HepG2 (cell line): ENCODE measurements around the gene ABCB9. TPM values are rescaled to one million over a fixed set of nuclear protein-coding genes. Genes with fewer than 3 reads are reported as not detected.
A peak's percentile ranks its signal among the peaks of the same experiment; 100 is the strongest.

Experiments used
- DPF2 ChIP-seq: sonication (generic); formaldehyde crosslinking; IDR thresholded peaks from 2 replicates; pipeline ENCODE4 v1.4.0; 2020; ENCODE audit warnings: mild to moderate bottlenecking, low read depth, missing genetic modification reagents, borderline replicate concordance
- ELF3 ChIP-seq: IDR thresholded peaks from 2 replicates; pipeline ENCODE4 v1.6.1; 2016; ENCODE audit warnings: missing genetic modification reagents, missing compliant biosample characterization
- FOXA3 ChIP-seq: IDR thresholded peaks from 2 replicates; pipeline ENCODE4 v1.6.1; 2016; ENCODE audit warnings: missing genetic modification reagents, missing compliant biosample characterization
- GABPB1 ChIP-seq: IDR thresholded peaks from 2 replicates; pipeline ENCODE4 v1.6.1; 2016; ENCODE audit warnings: mild to moderate bottlenecking, missing genetic modification reagents, moderate library complexity, missing compliant biosample characterization
- MTF2 ChIP-seq: sonication (generic); formaldehyde crosslinking; IDR thresholded peaks from 2 replicates; pipeline ENCODE4 v1.5.0; 2020; ENCODE audit warnings: missing genetic modification reagents, borderline replicate concordance
- MYC ChIP-seq: sonication (generic); formaldehyde crosslinking; IDR thresholded peaks from 2 replicates; pipeline ENCODE4 v1.9.0; 2021; ENCODE audit warnings: missing genetic modification reagents, borderline replicate concordance
- NR2C2 ChIP-seq: sonication (generic); formaldehyde crosslinking; IDR thresholded peaks from 2 replicates; pipeline ENCODE4 v1.4.0; 2020; ENCODE audit warnings: missing genetic modification reagents, mild to moderate bottlenecking, moderate library complexity, borderline replicate concordance
- POGZ ChIP-seq: sonication (generic); formaldehyde crosslinking; IDR thresholded peaks from 2 replicates; pipeline ENCODE4 v1.4.0; 2020; ENCODE audit warnings: mild to moderate bottlenecking, missing genetic modification reagents
- SAP130 ChIP-seq: IDR thresholded peaks from 2 replicates; pipeline ENCODE4 v1.6.1; 2016; ENCODE audit warnings: low read depth
- SNAI1 ChIP-seq: sonication (generic); formaldehyde crosslinking; IDR thresholded peaks from 2 replicates; pipeline ENCODE4 v1.5.0; 2020; ENCODE audit warnings: mild to moderate bottlenecking, missing genetic modification reagents, borderline replicate concordance
- ZNF143 ChIP-seq: sonication (generic); formaldehyde crosslinking; IDR thresholded peaks from 2 replicates; pipeline ENCODE4 v1.4.0; 2020; ENCODE audit warnings: missing genetic modification reagents
- ZNF274 ChIP-seq: sonication (generic); formaldehyde crosslinking; IDR thresholded peaks from 2 replicates; pipeline ENCODE4 v1.5.1; 2020; ENCODE audit warnings: mild to moderate bottlenecking, missing genetic modification reagents
- ZNF558 ChIP-seq: sonication (generic); formaldehyde crosslinking; IDR thresholded peaks from 2 replicates; pipeline ENCODE4 v1.9.0; 2022; ENCODE audit warnings: mild to moderate bottlenecking, missing genetic modification reagents, borderline replicate concordance
- ZNF724P ChIP-seq: sonication (generic); formaldehyde crosslinking; IDR thresholded peaks from 2 replicates; pipeline ENCODE4 v1.8.0; 2022; ENCODE audit warnings: missing genetic modification reagents, borderline replicate concordance
- ZSCAN25 ChIP-seq: sonication (generic); formaldehyde crosslinking; IDR thresholded peaks from 2 replicates; pipeline ENCODE4 v1.8.0; 2022; ENCODE audit warnings: mild to moderate bottlenecking, missing genetic modification reagents
- polyA plus RNA-seq, 8 experiments: library from polyadenylated mRNA; depleted of rRNA in 3 of 8; stranded (reverse) in 7 of 8; unstranded in 1 of 8; fragments of >200 nt; fragmentation: Illumina TruSeq in 4 of 8; extraction: Trizol in 4 of 8; gene quantifications; 2 replicates each; pipeline versions ENCODE4 v1.2.1 to v1.2.3, GENCODE V29; 2011 to 2016; ENCODE audit warnings: low read depth in 4 of 8, missing spikeins in 1 of 8, mixed read lengths in 1 of 8; ENCODE audit not compliant: insufficient read depth in 1 of 8
- total RNA-seq, 5 experiments: library from RNA; depleted of rRNA; stranded (reverse); fragments of >200 nt; fragmentation: Illumina TruSeq; extraction: Trizol; gene quantifications; 2 replicates each; pipeline ENCODE4 v1.2.3, GENCODE V29; 2016; ENCODE audit warnings: low read depth in 1 of 5
- TF ChIP-seq, protein P1 (sequence below): IDR thresholded peaks from 2 replicates; pipeline ENCODE4 v1.6.1; 2016; ENCODE audit warnings: mild to moderate bottlenecking
- TF ChIP-seq, protein P2 (sequence below): sonication (generic); formaldehyde crosslinking; IDR thresholded peaks from 2 replicates; pipeline ENCODE4 v1.4.0; 2020; ENCODE audit warnings: missing genetic modification reagents
- TF ChIP-seq, protein P3 (sequence below): sonication (generic); formaldehyde crosslinking; IDR thresholded peaks from 2 replicates; pipeline ENCODE4 v1.8.0; 2022; ENCODE audit warnings: missing genetic modification reagents, low read depth, mild to moderate bottlenecking, borderline replicate concordance
- TF ChIP-seq, protein P4 (sequence below): sonication (generic); formaldehyde crosslinking; IDR thresholded peaks from 2 replicates; pipeline ENCODE4 v1.5.0; 2020; ENCODE audit warnings: mild to moderate bottlenecking, missing genetic modification reagents, moderate library complexity
- TF ChIP-seq, protein P5 (sequence below): fragments of 450-650 bp; IDR thresholded peaks from 2 replicates; pipeline ENCODE4 v1.6.1; 2016
- TF ChIP-seq, protein P6 (sequence below): sonication (generic); formaldehyde crosslinking; IDR thresholded peaks from 2 replicates; pipeline ENCODE4 v1.8.0; 2022; ENCODE audit warnings: mild to moderate bottlenecking, missing genetic modification reagents; ENCODE audit not compliant: insufficient replicate concordance

Gene ABCB9
- total and polyA plus RNA-seq, 2 of the 13 experiments (the other 11 are each of a cell fraction or from before 2014, with no cell fraction given) = 5.1 to 6.0 TPM

DNA sequence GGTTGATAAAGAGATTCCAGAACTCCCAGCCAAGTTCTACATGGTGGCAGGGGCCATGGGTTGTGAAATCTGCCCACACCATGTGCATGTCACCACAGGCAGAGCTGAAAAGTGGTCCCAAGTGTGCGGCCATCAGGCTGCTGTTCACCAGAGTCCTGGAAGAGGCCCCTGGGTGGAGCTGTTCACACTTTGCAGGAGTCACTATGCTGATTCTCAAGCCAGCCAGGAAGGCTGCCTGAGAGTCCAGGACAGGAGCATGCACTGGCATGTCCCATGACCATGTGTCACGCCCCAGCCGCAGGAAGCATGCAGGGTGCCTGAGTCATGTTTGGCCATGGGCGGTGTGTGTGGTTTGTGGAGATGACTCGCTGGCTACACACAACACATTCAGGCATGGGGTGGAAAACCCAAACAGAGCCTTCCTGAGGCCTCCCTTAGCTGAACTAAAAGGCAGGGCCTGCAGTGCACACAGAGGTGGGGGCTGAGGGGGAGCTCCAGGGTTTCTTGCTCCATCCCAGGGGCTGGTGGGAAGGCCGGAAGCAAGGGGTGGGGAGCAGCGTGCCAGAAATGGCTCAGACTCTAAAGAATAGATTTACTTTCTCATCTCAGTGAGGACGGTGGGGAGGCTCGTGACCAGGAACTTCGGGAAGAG lies 19.4 kb downstream of the ABCB9 start (continued):
- TF ChIP-seq ZNF274 (no peak), FOXA3 (CRISPR knock-in tag) (peak; percentile 45; the same call in 1 of the 2 replicates), ELF3 (CRISPR knock-in tag) (peak; percentile 19; the same call in 1 of the 2 replicates), DPF2 (CRISPR knock-in tag) (no peak), ZSCAN25 (CRISPR knock-in tag) (no peak), MTF2 (CRISPR knock-in tag) (no peak), NR2C2 (CRISPR knock-in tag) (no peak), ZNF558 (CRISPR knock-in tag) (no peak), MYC (peak; percentile 26; the same call in 1 of the 2 replicates), POGZ (CRISPR knock-in tag) (no peak), SAP130 (CRISPR knock-in tag) (peak; percentile 70), SNAI1 (CRISPR knock-in tag) (no peak), GABPB1 (0 out of 2 replicates have a peak, but pooled peaks have one; percentile 29), ZNF143 (CRISPR knock-in tag) (no peak), ZNF724P (CRISPR knock-in tag) (no peak)
- TF ChIP-seq, protein P1, sequence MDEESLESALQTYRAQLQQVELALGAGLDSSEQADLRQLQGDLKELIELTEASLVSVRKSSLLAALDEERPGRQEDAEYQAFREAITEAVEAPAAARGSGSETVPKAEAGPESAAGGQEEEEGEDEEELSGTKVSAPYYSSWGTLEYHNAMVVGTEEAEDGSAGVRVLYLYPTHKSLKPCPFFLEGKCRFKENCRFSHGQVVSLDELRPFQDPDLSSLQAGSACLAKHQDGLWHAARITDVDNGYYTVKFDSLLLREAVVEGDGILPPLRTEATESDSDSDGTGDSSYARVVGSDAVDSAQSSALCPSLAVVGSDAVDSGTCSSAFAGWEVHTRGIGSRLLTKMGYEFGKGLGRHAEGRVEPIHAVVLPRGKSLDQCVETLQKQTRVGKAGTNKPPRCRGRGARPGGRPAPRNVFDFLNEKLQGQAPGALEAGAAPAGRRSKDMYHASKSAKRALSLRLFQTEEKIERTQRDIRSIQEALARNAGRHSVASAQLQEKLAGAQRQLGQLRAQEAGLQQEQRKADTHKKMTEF (CRISPR knock-in tag) = 0 out of 2 replicates have a peak, but pooled peaks have one; percentile 30
- TF ChIP-seq, protein P2, sequence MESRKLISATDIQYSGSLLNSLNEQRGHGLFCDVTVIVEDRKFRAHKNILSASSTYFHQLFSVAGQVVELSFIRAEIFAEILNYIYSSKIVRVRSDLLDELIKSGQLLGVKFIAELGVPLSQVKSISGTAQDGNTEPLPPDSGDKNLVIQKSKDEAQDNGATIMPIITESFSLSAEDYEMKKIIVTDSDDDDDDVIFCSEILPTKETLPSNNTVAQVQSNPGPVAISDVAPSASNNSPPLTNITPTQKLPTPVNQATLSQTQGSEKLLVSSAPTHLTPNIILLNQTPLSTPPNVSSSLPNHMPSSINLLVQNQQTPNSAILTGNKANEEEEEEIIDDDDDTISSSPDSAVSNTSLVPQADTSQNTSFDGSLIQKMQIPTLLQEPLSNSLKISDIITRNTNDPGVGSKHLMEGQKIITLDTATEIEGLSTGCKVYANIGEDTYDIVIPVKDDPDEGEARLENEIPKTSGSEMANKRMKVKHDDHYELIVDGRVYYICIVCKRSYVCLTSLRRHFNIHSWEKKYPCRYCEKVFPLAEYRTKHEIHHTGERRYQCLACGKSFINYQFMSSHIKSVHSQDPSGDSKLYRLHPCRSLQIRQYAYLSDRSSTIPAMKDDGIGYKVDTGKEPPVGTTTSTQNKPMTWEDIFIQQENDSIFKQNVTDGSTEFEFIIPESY (CRISPR knock-in tag) = peak; percentile 85
- TF ChIP-seq, protein P3, sequence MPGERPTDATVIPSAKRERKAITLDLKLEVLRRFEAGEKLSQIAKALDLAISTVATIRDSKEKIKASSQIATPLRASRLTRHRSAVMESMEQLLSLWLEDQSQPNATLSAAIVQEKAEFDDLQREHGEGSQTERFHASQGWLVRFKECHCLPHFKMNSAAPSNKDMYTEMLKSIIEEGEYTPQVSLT (CRISPR knock-in tag) = no peak
- TF ChIP-seq, protein P4, sequence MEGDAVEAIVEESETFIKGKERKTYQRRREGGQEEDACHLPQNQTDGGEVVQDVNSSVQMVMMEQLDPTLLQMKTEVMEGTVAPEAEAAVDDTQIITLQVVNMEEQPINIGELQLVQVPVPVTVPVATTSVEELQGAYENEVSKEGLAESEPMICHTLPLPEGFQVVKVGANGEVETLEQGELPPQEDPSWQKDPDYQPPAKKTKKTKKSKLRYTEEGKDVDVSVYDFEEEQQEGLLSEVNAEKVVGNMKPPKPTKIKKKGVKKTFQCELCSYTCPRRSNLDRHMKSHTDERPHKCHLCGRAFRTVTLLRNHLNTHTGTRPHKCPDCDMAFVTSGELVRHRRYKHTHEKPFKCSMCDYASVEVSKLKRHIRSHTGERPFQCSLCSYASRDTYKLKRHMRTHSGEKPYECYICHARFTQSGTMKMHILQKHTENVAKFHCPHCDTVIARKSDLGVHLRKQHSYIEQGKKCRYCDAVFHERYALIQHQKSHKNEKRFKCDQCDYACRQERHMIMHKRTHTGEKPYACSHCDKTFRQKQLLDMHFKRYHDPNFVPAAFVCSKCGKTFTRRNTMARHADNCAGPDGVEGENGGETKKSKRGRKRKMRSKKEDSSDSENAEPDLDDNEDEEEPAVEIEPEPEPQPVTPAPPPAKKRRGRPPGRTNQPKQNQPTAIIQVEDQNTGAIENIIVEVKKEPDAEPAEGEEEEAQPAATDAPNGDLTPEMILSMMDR (CRISPR knock-in tag) = peak; percentile 38
- TF ChIP-seq, protein P5, sequence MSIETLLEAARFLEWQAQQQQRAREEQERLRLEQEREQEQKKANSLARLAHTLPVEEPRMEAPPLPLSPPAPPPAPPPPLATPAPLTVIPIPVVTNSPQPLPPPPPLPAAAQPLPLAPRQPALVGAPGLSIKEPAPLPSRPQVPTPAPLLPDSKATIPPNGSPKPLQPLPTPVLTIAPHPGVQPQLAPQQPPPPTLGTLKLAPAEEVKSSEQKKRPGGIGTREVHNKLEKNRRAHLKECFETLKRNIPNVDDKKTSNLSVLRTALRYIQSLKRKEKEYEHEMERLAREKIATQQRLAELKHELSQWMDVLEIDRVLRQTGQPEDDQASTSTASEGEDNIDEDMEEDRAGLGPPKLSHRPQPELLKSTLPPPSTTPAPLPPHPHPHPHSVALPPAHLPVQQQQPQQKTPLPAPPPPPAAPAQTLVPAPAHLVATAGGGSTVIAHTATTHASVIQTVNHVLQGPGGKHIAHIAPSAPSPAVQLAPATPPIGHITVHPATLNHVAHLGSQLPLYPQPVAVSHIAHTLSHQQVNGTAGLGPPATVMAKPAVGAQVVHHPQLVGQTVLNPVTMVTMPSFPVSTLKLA = peak; percentile 55; the same call in 1 of the 2 replicates
- TF ChIP-seq, protein P6, sequence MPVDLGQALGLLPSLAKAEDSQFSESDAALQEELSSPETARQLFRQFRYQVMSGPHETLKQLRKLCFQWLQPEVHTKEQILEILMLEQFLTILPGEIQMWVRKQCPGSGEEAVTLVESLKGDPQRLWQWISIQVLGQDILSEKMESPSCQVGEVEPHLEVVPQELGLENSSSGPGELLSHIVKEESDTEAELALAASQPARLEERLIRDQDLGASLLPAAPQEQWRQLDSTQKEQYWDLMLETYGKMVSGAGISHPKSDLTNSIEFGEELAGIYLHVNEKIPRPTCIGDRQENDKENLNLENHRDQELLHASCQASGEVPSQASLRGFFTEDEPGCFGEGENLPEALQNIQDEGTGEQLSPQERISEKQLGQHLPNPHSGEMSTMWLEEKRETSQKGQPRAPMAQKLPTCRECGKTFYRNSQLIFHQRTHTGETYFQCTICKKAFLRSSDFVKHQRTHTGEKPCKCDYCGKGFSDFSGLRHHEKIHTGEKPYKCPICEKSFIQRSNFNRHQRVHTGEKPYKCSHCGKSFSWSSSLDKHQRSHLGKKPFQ (CRISPR knock-in tag) = no peak
